Stimulated activated CD4-positive, alpha-beta T cell treated with anti-CD3 and anti-CD28 coated beads, Interleukin-2, amount 100 ng/mL, for 4 hours (primary cell): ENCODE measurements around the gene ZMPSTE24.
A peak's percentile ranks its signal among the peaks of the same experiment; 100 is the strongest.
"Not testable (repeated sequence)": the region's sequence is repeated elsewhere in the genome, so short reads cannot be mapped to it uniquely, and the experiment has no call there.

Source experiments
- DNase-seq: peaks from one replicate; pipeline ENCODE4 v3.0.0-alpha.2; 2020; ENCODE audit warnings: low read depth

ZMPSTE24 gene

DNA sequence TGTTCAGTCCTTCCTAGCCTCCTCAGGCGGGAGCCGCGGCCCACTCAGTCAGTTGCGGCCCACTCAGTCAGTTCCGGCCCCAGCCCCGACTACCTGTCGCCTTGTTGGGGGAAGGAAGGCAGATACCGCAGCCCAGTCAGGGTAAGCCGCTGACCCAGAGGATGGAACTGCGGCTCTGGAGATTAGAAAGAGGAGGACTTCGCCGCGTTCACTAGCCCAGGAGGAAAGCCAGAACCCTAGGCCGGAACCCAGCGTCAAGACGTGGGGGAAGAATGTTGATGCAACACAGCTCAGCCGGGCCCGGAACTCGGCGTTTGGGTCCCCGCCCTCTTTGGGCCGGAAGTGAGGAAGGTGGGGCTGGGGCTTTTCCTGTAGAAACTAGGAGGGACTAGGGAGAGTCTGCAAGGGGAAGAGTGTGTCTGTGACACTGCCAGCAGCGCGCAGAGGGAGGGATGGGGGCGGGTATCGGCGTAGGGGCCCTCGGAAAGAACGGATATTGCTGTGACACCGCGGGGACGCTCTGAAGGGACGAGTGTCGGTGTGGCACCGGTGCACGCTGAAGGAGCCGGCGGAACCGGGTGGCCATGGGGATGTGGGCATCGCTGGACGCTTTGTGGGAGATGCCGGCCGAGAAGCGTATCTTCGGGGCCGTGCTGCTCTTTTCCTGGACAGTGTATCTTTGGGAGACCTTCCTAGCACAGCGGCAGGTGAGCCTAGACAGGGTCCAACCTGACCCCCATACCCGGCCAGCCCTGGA, at the start of gene ZMPSTE24:
TSS of gene ZMPSTE24 (plus strand) at position 549 of the 757 bp plus-strand sequence. CDS start at position 585, 36 bp downstream.
- DNase-seq = peak; percentile 95

GRCh38 chr1:40210511-40211204, 47.4 kb upstream of the ZMPSTE24 start:
- no peak for DNase-seq

DNA sequence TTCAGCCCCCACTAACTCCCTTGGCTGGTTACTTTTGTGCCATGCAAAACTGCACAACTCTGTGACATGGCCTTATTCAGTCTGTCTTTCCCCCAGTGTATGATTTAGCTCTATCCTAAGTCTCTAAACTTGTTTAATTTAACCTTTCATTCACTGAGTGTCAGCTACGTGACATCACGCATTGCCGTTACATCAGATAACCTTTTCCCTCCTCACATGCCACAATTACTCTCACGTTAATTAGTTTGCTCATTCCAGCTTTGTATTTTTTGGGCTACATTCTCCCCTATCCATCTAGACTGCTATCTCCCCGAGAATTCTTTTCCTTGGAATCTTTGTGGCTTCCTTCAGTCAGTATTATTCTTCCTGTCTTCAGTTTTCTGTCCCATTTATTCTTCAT, 39.7 kb upstream of the ZMPSTE24 start:
- no peak for DNase-seq

- not testable (repeated sequence) for DNase-seq
Measured at GRCh38 chr1:40221471-40221905, 36.5 kb upstream of the ZMPSTE24 start.

GRCh38 chr1:40221977-40222772, 35.9 kb upstream of the ZMPSTE24 start:
- DNase-seq = no peak

GRCh38 chr1:40224040-40224439, 34.0 kb upstream of the ZMPSTE24 start:
- no peak for DNase-seq

GRCh38 chr1:40226192-40226591, 31.8 kb upstream of the ZMPSTE24 start:
- DNase-seq = no peak

DNA sequence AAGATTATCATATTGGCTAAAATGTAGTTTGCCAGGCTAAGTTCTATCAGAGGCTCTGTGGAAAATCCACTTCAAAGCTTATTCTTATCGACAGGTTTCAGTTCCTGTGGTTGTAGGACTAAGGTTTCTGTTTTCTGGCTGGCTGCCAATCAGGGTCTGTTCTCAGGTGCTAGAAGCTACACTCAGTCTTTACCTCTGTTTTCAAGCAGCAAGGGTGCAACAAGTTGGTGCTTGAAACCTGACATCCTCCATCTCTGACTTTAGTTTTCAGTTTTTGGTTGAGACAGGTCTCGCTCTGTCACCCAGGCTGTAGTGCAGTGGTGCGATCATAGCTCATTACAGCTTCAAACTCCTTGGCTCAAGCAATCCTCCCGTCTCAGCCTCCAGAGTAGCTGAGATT, 25.6 kb upstream of the ZMPSTE24 start:
- peak; percentile 10 for DNase-seq

- no peak for DNase-seq
Measured at GRCh38 chr1:40239626-40240025, 18.4 kb upstream of the ZMPSTE24 start.

DNA sequence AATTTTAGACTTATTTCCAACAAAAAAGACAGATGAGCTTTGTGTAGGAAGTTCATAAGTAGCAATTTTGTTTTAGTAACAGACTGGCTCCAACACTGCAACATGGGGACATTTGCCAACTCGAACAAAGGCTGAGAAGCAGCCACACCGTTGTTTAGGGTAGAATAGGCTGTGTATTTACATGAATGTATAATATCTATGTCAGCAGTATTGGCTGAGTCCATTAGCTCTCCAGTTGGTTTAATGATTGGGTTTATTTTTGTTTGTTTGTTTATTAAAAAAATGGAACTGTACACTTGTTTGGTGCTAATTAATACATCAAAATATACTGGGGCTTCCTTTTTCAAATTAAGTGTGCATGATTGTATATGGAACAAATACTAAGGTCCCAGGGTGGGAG, 17.6 kb upstream of the ZMPSTE24 start:
- no peak for DNase-seq

GRCh38 chr1:40241362-40241761, 16.7 kb upstream of the ZMPSTE24 start:
- DNase-seq = no peak

DNA sequence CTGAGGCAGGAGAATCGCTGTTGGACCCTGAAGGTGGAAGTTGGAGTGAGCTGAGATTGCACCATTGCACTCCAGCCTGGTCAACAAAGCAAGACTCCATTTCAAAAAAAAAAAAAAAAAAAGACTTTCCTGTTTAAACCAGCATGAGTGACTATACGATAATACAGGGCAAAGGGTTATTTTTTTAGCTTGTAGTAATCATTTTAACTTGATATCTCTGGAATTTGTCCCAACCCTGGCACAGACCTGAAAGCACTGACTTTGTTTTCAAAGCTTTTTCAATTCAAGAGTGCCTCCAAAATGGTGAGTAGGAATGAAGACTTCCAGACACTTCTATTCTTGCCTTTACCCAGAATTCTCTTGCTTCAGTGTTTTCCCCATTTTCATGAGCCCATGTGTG, 14.7 kb upstream of the ZMPSTE24 start:
- DNase-seq = no peak

DNA sequence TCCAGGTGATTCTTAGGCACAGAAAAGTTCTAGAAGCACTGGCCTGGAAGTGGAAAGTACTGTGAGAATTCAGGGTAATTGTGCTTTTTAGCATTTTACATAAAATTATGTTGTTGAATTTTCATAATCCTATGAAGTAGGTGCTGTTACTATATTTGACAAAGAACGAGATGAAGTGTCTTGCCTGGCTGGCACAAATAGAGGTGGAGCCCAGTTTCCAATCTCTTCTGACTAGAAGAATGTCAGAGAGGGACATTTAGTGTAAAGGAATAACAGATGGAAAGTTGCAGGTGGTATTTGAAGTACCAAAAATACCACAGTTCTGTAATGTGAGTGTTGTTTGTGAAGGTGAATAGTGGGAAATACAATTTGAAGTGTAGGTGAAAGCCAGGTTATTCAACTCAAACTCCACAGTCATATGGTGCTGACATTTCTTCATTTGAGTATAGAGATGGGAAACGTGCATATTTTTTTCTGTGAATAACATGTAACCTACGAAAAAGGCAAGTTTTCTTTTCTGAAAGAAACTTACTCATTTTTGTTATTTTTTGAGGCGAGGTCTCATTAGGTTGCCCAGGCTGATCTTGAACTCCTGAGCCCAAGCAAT, 13.8 kb upstream of the ZMPSTE24 start:
- no peak for DNase-seq

- DNase-seq = no peak
Measured at GRCh38 chr1:40245686-40246085, 12.3 kb upstream of the ZMPSTE24 start.

GRCh38 chr1:40247655-40248054, 10.4 kb upstream of the ZMPSTE24 start, which contains the start of gene TMCO2:
Gene TMCO2 (plus strand): TSS chr1:40247937. CDS start chr1:40247994, 57 bp downstream.
- no peak for DNase-seq

GRCh38 chr1:40248412-40248811, 9.6 kb upstream of the ZMPSTE24 start:
- no peak for DNase-seq

DNA sequence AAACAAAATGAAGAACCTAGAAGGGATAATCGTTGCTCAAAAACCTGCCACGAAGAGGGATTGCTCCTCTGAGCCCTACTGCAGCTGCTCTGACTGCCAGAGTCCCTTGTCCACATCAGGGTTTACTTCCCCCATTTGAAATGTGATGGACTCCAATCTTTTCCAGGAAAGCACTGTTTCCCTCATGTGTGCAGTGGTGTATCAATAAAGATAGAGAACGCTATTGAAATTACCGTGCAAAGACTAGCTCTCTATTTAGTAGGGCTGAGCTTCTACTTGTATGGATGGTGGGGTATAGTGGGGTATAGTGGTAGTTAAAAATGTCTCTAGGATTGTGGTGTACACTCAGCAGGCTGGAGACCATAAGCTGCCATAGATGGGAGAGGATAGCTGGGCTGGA, 6.6 kb upstream of the ZMPSTE24 start:
- no peak for DNase-seq

DNA sequence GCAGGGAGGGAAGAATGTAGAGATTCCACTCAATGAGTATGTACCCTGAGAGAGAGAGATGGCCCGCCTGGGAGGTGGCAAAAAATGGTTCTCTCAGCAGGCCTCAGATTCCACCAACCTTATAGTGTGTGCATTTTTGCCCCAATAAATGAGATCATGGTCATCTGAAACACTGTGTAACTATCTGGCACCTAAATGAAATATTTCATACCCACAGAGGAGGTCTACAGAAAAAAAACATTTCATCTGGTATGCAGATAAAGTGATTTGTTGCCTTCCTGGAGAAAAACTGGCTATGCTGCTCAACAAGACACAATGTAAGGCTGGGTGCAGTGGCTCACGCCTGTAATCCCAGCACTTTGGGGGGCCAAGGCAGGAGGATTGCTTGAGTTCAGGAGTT, 5.4 kb upstream of the ZMPSTE24 start:
- no peak for DNase-seq

- no peak for DNase-seq
Measured at GRCh38 chr1:40255231-40255630, 2.8 kb upstream of the ZMPSTE24 start.

DNA sequence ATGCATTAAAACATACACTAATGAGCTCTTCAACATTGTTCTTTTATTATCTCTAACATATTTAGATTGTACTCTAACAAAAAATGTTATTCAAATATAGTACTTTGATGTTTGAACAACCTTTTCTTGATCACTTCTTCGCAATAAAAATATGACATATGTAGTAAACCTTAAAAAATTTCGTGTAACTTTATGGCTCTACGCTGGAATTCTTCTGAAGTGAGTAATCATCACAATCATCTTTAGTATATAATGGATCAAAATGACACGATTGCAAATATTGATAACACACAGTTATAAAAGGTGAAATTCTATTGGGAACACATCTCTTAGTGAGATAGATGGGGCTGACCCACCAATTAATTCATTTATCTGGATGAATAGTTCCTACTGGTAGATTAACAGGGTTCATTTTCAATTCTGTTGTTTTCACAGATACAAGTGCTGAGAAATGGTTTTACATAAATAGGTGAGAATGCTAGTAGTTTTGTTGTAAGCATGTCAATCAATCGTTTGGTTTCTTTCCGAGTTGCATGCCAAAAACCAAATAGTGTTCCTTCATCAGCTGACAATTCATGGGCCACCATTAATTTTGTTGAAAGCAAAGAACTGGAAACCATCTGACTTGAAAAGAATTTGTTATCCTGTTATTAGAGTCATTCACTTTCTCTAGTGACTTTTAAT, 1.5 kb upstream of the ZMPSTE24 start:
- no peak for DNase-seq

DNA sequence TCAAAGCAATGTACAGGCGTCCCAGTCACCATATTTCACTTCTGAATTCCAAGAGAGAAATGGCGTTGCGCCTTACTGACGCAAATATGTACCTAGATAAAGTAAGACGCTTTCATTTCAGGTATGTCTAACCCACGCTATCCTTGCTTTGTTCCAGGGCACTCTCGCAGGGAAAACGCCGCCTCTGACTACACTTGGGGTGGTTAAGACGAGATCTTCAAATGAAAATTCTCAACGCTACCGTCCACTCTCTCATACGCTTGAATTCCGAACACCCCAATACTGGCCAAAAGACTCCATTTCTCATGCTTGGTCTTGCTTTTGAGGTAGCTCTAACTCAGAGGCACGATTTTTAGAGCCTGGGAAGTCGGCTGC, 736 bp upstream of the ZMPSTE24 start:
- DNase-seq = peak; percentile 15

- no peak for DNase-seq
Measured at GRCh38 chr1:40258445-40258769, 371 bp downstream of the ZMPSTE24 start.
